ENCODE results near the gene C14orf93.
A peak's percentile ranks its signal among the peaks of the same experiment; 100 is the strongest.
"Not testable (repeated sequence)": the region's sequence is repeated elsewhere in the genome, so short reads cannot be mapped to it uniquely, and the experiment has no call there.

C14orf93 gene

DNA sequence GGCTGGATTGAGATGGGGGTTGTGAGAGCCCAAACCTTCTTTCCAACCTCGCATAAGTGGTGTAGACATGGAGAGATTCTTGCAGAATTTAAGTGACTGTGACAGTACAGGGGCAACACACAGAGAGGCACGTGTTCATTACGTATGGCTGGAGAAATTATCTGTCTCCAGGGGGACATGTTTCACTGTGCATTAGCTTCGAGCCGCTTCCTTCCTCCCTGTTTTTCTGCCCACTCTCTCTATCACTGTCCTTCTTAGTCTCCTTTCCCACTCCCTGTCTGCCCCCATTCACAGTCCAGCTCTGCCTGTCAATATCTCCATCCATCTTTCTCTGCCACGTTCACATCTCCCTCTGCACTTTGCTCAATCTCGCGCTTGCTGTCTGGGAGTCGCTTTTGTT lies 11.5 kb upstream of the C14orf93 start:
- DNase-seq (ENCODE audit: low spot score) (no peak), FAIRE-seq (no peak)

DNA sequence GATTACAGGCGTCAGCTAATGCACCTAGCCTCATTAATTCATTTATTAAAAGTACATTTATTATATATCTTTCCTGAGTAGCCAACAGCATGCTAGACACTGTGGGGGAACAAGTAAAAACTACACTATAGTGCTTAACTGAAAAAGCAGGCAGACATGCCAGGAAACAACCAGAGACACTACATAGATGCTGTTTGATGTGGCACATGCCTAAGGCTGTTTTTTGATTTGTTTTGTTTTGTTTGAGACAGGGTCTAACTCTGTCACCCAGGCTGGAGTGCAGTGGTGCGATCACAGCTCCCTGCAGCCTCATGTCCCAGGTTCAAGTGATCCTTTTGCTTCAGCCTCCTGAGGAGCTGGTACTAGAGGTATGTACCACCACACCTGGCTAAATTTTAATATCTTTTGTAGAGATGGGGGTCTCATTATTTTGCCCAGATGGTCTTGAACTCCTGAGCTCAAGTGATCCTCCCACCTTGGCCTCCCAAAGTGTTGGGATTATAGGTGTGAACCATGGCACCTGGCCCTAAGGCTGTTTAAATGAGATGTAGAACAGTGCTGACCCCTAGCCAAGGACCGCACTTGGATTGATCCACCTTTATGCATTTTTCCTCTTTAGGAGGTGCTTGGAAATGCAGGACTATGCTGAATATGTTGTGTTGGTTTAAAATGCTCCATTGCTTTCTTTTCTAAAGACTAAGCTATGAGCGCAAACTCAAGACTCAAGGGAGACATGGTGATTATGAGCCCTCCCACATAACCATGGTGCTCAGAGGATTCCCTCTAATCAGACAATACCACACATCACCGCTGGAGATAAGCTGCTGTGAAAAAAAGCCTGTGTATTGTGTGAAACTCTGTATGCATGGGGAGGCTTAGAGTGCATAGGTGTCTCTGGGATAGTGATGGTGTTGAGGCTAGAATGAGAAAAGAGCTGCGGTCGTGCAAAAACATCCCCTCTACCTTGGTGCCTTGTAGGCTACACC lies 10.5 kb upstream of the C14orf93 start:
- FAIRE-seq = no peak
- no peak for DNase-seq (ENCODE audit: low spot score)

DNA sequence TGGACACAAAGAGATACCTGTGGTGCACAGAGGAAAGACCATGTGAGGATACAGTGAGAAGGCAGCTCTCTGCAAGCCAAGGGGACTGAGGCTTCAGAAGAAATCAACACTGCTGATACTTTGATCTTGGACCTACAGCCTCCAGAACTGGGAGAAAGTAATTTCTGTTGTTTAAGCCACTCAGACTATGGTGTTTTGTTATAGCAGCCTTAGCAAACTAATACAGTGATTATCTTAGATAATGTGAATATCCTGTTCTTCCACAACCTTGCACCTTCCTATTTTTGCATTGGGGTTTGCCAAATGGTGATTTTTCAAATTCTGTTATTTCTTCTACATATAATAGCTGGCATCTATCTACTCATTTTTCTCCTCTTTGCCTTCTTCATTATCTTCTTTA lies 8.2 kb upstream of the C14orf93 start:
- no peak for FAIRE-seq
- no peak for DNase-seq (ENCODE audit: low spot score)

DNA sequence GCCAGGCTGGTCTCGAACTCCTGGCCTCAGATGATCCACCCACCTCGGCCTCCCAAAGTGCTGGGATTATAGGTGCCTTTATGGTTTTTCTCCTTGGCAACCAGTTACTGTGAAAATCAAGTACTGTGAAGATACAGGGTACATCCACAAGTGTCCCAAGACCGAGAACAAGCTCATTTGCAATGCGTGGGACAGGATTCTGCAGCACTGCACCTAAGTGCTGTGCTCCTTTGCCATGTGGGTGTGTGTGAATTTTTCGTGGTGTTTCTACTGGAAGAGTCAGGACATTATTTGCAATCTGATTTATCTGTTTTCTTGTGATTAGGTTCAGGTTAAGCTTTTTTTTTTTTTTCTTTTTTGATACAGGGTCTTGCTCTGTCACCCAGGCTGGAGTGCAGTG lies 7.1 kb upstream of the C14orf93 start:
- FAIRE-seq (no peak), DNase-seq (ENCODE audit: low spot score) (no peak)

DNA sequence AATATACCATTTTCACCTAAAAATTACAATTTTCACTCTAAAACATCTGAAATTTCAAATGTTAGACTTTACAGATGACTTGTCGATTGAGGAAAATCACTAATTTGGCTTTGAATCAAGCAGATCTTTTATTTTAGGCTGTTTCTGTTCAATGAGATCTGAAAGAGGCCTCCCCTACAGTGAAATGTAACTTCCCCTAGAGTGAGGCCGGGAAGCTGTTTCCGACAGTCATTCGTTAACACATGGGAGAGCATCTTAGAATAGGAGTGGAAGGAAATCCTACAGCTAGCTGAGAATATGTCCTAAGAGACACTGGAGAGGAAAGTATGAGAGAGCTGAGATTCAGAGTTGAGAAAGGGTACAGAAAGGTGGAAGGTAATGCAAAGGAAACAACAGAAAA lies 5.7 kb upstream of the C14orf93 start:
- FAIRE-seq (no peak), DNase-seq (ENCODE audit: low spot score) (no peak)

DNA sequence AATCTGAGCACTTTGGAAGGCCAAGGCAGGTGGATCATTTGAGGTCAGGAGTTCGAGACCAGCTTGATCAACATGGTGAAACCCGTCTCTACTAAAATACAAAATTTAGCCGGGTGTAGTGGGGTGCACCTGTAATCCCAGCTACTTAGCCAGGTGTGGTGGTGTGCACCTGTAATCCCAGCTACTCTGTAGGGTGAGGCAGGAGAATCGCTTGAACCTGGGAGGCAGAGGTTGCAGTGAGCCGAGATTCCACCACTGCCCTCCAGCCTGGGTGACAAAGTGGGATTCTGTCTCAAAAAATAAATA lies 3.8 kb upstream of the C14orf93 start:
- not testable (repeated sequence) for FAIRE-seq

DNA sequence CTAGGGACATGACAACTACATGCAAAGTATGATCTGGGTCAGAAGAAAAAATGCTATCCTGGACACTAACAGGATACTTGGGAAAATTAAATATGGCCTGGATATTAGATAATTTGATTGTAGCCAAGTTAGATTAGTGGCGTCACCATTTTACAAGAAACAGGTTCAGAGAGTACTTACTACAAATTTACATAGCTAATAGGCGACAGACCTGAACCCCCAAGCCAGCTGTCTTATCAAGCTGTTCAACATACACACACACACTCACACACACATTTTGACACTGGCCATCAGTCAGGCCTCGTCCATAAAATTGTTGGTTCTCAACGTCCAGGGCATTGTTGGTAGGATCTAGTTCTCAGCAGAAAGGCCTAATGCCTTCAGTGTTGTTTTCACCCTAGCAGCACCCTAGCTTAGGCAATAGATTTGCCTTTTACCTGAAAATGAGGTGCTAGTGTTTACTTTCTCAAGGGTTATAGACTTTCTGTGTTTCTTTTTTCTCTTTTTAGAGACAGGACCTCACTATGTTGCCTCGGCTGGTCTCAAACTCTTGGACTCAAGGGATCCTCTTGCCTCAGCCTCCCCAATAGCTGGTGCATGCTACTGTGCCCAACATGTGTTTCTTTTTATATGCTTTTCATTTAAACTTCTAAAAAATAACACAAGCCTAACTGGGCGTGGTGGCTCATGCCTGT lies 3.3 kb upstream of the C14orf93 start:
- FAIRE-seq (no peak), DNase-seq (ENCODE audit: low spot score) (no peak)

More for the DNA sequence above, 3.8 kb upstream of the C14orf93 start:
- not testable (repeated sequence) for DNase-seq (ENCODE audit: low spot score)

DNA sequence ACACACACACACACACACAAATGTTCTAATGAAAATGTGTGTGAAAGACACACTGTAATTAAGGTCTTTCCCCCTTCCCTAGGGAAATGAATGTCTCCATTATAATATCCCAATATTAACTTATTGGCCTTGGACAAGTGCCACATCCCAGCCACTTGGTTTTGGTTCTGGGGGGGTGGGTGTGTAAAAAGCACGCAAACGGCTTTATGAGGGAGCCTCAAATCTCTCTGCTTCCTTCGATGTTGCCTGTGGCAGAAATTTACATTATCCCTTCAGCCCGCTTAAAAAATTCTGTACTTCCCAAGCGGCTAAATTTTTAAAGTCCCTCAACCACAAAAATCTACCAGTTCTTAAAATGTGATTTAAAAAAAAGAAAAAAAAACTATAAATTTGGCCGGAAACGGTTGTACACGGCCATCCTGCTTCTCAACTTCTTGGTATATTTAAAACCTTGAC lies 432 bp downstream of the C14orf93 start:
- DNase-seq (ENCODE audit: low spot score) (no peak), FAIRE-seq (no peak)

DNA sequence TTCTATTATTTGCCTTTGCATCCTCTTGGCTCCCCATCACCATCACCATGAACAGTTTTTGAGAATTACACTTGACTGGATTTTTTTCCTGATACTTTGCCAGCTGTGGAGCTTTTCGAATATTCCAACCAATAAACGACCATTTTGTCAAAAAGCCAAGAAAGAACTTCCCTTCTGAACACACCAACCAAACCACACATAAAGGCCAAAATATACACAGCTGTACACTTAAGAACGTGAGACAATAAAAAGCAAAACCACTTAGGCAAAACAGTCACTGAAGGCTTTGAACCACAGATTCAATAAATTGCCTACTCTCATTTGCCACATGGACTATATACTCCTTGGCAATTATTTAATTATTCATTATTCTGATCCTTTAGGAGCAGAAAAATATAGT lies 1.1 kb downstream of the C14orf93 start:
- FAIRE-seq = no peak
- no peak for DNase-seq (ENCODE audit: low spot score)

DNA sequence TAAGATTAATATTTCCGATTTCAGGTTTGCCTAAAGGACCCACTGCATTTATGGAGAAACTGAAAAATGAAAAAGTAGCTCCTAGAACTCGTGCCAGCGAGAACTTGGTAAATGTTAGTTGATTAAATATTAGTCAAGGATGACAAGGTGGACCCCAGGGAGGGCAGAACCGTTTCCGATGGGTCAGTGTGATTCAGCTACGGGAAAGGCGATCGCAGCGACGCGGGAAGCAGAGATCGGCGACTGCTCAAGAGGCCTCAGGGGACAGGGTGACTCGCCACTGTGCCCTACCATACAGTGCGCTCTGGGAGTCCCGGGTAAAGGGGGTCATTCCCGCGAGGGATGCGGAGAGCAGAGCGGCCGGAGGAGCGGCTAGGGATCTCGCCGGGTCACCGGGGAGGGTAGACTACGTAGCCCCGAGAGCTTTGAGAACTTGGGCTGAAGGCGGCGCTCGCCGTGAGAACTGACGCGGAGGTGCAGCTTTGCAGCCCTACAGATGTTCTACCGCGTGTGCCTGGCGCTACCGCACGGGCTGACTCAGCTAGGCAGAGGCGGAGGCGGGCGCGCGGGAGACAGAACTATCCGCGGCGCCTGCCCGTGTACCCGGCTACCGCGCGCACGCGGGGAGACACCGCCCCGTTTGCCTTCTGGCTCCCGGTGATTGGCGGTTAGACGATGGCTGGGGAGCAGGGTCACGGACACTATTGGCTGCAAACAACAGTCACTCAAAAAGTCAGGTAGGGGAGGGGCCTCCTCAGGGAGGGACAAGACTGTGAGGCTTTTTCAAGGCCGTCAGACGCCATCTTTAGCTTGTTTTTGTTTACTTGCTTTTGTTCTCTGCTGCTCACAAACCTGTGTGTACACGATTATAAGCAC lies 3.2 kb downstream of the C14orf93 start:
- DNase-seq (ENCODE audit: low spot score) (peak; percentile 89), FAIRE-seq (peak; percentile 25)

DNA sequence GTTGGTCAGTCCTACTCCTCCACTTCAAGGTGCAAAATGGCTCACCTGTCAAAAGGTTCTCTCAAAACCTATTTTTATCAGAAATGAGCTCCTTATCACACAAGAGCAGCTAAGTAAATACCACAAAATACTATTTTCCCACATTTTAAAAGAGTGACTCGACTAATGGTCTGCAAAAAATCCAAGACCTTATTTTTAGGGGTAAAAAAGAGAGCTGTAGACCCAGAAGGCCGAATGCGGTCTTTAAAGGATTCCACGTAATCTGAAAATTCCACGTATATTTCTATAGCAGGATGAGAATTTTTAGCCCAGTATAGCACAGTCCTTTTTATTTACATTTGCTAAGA lies 3.8 kb downstream of the C14orf93 start:
- FAIRE-seq (no peak), DNase-seq (ENCODE audit: low spot score) (no peak)

DNA sequence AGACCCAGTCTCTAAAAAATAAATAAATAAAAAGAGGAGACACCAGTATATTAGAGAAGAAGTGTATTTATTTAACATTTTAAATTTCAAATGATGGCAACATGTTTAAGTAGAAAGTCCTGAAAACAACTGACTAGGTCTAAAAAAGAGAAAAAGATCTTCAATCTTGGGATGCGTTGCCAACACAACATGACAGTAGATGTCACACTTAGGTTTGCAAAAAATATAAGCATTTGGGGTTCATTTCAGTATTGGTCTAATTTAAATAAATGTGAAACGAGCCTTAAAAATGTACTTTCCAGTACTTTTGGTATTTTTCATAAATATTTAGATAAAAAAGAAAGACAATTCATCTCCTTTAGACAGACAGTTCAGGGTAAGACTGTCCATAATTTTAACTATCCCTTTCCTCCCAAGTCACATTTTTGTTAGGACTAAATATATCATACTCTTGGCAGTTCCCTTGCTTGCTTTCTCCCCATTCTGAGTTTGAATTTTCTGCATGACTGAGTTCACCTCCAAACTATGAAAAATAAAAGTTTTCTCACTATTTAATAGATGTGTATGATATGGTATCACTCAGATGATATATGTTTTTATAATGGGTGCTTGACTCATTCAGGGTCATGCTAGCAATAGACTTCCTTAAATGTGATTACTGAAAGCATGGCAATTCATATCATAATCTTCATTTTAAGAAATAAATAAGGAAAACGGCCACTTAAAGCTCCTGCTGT lies 4.3 kb downstream of the C14orf93 start:
- DNase-seq (ENCODE audit: low spot score) (no peak), FAIRE-seq (no peak)

DNA sequence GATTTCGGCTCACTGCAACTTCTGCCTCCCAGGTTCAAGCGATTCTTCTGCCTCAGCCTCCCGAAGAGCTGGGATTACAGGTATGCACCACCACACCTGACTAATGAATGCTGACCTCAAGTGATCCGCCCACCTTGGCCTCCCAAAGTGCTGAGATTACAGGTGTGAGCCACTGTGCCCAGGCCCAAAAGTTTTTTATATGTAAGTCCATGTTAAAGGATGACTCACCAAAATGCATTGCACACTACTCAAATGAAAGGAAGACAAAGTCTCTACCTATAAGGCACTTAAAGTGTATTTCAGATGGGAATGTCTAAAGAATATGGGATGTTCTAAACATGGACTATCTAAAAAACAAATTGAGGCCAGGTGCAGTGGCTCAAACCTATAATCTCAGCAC lies 5.7 kb downstream of the C14orf93 start:
- not testable (repeated sequence) for FAIRE-seq; DNase-seq (ENCODE audit: low spot score)

DNA sequence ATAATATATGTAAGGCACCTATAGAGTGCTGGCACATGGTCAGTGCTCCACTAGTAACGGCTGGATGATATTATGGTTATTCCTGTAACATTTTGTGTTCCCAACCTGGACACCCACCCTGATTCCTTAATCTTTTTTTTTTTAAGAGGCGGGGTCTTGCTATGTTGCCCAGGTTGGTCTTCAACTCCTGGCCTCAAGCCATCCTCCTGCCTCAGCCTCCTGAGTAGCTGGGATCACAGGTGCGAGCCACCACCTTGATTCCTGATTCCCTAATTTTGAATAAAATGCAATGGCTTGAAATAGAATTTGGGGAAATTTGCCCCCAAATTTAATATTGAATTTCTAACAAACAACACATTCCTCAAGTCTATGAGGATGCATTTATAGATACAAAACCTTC lies 7.4 kb downstream of the C14orf93 start:
- no peak for DNase-seq (ENCODE audit: low spot score)
- FAIRE-seq = no peak

DNA sequence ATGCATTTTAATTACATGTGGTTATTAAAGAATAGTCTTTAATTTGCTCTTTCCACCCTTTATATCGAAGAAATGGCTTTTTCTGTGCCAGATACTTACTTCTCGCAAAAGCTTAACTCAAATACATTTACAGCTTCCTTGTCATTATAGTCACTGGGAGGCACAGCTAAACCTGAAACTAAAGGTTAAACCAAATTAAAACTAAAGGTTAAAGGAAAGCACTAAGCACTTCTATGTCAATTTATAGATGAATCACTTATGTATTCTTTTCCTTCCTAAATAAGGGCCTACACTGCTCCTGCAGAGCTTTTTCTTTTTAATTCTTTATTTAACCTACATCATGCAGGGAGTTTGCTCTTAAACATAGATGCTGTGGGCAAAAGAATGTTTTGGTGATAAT lies 9.1 kb downstream of the C14orf93 start:
- FAIRE-seq (no peak), DNase-seq (ENCODE audit: low spot score) (no peak)

DNA sequence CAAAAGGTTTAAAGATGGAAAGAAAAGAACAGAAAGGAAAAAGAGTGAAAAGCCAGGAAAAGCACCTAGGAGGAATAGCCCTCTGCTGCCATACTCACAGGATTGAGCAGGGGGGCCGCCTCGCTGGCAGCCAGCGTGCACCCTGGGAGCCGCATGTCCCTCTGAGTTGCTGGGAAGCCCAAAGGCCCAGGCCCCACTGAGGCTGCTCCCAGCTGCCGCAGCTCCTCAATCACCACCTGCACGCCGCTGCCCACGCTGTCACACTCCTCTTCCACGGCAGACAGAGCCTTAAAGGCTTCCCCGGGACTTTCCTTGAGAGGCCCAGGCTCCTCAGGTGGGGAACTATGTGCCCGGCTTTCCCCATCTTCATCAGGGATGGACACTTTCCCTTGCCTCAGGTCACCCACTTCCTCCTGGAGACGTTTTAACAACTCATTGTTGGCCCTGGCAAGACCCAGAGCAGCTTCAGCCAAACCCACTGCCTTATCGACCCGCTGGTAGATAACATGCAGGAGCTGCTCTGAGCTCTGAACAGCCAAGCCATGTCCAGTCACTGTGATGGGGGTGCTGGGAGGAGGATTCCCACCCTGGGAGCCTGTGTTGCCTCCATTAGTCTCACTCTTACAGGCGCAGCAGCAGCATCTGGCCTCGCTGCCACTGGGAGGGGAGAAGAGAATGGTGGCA lies 11.5 kb downstream of the C14orf93 start:
- no peak for FAIRE-seq
- no peak for DNase-seq (ENCODE audit: low spot score)

DNA sequence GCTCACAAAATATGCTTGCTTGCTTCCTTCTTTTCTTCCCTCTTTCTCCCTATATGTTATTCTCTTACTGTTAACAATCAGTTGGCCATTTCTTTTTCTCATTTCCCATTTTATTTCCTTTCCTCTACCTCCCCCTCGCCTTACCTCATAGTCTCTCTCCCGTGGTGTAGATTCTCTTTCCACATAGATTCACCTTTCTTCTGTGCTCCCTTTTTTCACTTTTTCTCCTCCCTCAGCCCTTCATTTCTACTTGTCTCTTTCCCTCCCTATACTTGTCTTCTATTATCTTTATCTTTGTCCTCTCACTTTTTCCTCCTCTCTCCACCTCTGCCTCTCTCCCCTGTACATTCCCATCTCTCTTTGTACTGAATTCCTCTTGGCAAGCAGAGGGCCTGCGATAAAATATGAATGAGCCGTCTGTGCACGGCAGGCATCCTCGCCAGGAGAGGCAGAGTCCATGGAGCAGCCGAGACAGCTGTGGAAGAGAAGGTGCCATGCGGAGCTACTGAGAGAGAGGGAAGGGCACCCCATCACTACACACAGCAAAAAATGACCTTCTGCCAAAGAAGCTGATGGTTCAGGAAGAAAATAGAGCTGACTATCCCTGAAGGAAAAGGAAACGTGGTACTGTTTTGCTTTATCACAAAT lies 12.1 kb downstream of the C14orf93 start:
- DNase-seq (ENCODE audit: low spot score) = no peak
- FAIRE-seq = no peak

DNA sequence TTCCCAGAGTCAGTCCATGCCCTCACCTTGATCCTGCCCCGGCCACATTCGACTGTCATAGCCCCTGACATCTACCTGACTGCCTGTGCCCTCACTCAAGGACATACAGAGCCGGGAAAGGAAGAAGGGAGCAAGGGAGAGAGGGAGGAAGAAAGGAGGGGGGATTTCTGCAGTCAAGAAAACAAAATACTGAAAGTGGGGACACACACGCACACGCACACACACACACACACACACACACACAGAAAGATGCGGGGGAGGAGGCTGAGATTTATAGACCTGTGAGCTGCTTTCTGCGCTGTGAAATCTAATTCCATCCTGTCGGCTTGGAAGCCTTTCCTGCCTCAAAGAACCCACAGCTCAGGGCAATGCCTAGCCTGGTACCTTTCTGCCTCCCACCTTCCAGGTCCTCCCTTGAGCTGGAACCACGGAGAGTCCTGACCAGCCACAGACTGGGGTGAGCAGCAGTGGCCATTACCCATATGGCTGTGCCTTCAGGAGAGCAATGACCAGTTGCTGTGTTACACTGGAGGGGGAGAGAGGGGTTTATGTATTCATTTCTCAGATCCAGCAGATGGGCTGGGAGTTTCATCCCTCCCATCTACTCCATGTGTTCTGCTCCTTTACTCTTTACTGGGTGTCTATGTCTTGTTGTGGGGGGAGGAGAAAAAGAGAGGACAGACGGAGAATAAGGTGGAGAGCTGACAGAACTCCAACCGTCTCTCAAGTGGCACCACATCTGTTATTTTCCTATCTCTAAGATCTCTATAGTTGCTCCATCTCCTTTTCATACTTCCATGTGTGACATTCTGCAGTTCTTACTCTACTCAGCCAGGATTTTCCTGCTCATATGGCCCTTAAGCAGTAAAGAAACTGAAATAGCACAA lies 12.9 kb downstream of the C14orf93 start:
- no peak for FAIRE-seq
- DNase-seq (ENCODE audit: low spot score) = no peak
